Adrenal gland (tissue), 12 donors: ENCODE results near the gene LZTS2. TPM values are rescaled to one million over a fixed set of nuclear protein-coding genes. Genes with fewer than 3 reads are reported as not detected.

Experiments
- DNase-seq, 7 donors: peaks; one replicate each; pipeline ENCODE4 v3.0.0-alpha.2; 2019 to 2020
- H3K27ac ChIP-seq, 5 donors: fragments of 200-600 bp; sonication (generic) in 4 of 5; 1 replicate in 3 of 5; 2 replicates in 2 of 5; pipeline versions ENCODE4 v1.5.1 to v1.8.0; 2016 to 2020; ENCODE audit warnings: mild to moderate bottlenecking in 1 of 5
- H3K27me3 ChIP-seq: fragments of 200-600 bp; 2 replicates; pipeline ENCODE4 v1.8.0; 2021
- H3K36me3 ChIP-seq, 2 donors: fragments of 200-600 bp; replicated peaks in 1 of 2; 1 replicate in 1 of 2; 2 replicates in 1 of 2; pipeline versions ENCODE4 v1.5.1 to v1.8.0; 2018 to 2022
- H3K4me1 ChIP-seq, 2 donors: fragments of 200-600 bp; replicated peaks in 1 of 2; 1 replicate in 1 of 2; 2 replicates in 1 of 2; pipeline versions ENCODE4 v1.5.1 to v1.8.0; 2018 to 2021
- H3K4me3 ChIP-seq, 4 donors: fragments of 200-600 bp; sonication (generic) in 3 of 4; one replicate each; pipeline ENCODE4 v1.5.1; 2016 to 2018
- H3K9me3 ChIP-seq, 3 donors: fragments of 200-600 bp; sonication (generic) in 1 of 3; replicated peaks in 1 of 3; 1 replicate in 2 of 3; 2 replicates in 1 of 3; pipeline versions ENCODE4 v1.5.1 to v1.8.0; 2016 to 2021
- CTCF ChIP-seq, 6 experiments: fragments of 450-650 bp in 4 of 6; fragments of 200-600 bp in 2 of 6; sonication (generic) in 1 of 6; IDR thresholded peaks; 1 replicate in 5 of 6; 2 replicates in 1 of 6; pipeline versions ENCODE4 v1.5.1 to v1.8.0; 2016 to 2021; ENCODE audit warnings: antibody characterized with exemption in 6 of 6, mild to moderate bottlenecking in 2 of 6, moderate library complexity in 1 of 6
- POLR2A ChIP-seq, 2 donors: fragments of 450-650 bp; IDR thresholded peaks; one replicate each; pipeline ENCODE4 v1.6.1; 2017; ENCODE audit warnings: antibody characterized with exemption in 2 of 2, mild to moderate bottlenecking in 2 of 2, moderate library complexity in 1 of 2
- WGBS, 4 donors: extraction: QIAGEN DNeasy Blood & Tissue Kit in 2 of 4; methylation state at CpG; one replicate each; pipeline versions ENCODE4 v1.1.5 to v1.1.7; 2013 to 2017; 5-methylcytosine and 5-hydroxymethylcytosine counted together
- intact Hi-C, 2 donors: fragments of 100-400 bp; cut with DNase I; formaldehyde crosslinking; loops; one replicate each; pipeline versions ENCODE4 v1.14.1 to v1.15.0; 2022 to 2023
- polyA plus RNA-seq, 3 donors: library from polyadenylated mRNA; stranded (reverse); fragments of 200-250 nt in 2 of 3; fragments of 350-450 nt in 1 of 3; fragmentation: Illumina TruSeq in 1 of 3; extraction: RNeasy Lipid Tissue Mini Kit (QIAGEN cat#74804) in 1 of 3; gene quantifications; one replicate each; pipeline ENCODE4 v1.2.3, GENCODE V29; 2013 to 2014
- total RNA-seq, 9 donors: library from RNA; depleted of rRNA in 4 of 9; stranded (reverse); fragments of >200 nt in 4 of 9; fragments of 120-200 nt in 1 of 9; fragmentation: NEBNext Ultra II Directional in 1 of 9; extraction: Animal tissue kit (Norgen Biotek cat#: 25700) in 1 of 9; gene quantifications; one replicate each; pipeline versions ENCODE4 v1.1.0 to v1.2.4, GENCODE V29; 2013 to 2023
- donor health status: healthy with polysubstance abuse.
- donor health status: Bipolar disorder and iron deficiency.
- donor health status: DM: yes; HTN: yes; CAD: no.
- donor health status: DM: no; HTN: no; CAD: no.
- donor health status: DM: no; HTN: no; CAD: no.
- donor health status: DM: yes; HTN: yes; CAD: no.

LZTS2 gene
- total and polyA plus RNA-seq, 12 donors = 12.2 to 232 (median 101) TPM

- Histone ChIP-seq H3K4me1 (no peaks in the 10 kb centered on the region), H3K9me3 (no peaks in the 10 kb centered on the region), H3K36me3 (peaks cover 0 to 52% of the 10 kb centered on the region in 2 donors), H3K27ac (no peak overlapping the region), H3K4me3 (no peak overlapping the region), H3K27me3 (no peaks in the 10 kb centered on the region)
- DNase-seq = peak in 3 of 7 donors; percentile 7 to 41 (median 11)
- 93 to 100% (median 93%) methylated on average over 5 to 7 of the region's 7 CpGs; no CpG with 5 or more reads in 1 of the 4 donors for WGBS, 4 donors
- TF ChIP-seq POLR2A (IDR thresholded peaks at IDR 0.05) = no peak
- TF ChIP-seq CTCF (IDR thresholded peaks at IDR 0.05) = no peak
- intact Hi-C loops = no loop called here
Measured at GRCh38 chr10:100980711-100981110, 18.9 kb upstream of the LZTS2 start.

GRCh38 chr10:100981178-100981772 lies 18.3 kb upstream of the LZTS2 start:
- peaks cover 1 to 5% of the 10 kb centered on the region in 2 donors for H3K4me1 ChIP-seq
- no peak for DNase-seq
- no peaks in the 10 kb centered on the region for H3K27me3 ChIP-seq
- peaks cover 0 to 52% of the 10 kb centered on the region in 2 donors for H3K36me3 ChIP-seq
- no peak overlapping the region for H3K4me3 ChIP-seq
- H3K9me3 ChIP-seq = no peaks in the 10 kb centered on the region
- TF ChIP-seq POLR2A (IDR thresholded peaks at IDR 0.05) = no peak
- no peak for TF ChIP-seq CTCF (IDR thresholded peaks at IDR 0.05)
- intact Hi-C loops = no loop called here
- H3K27ac ChIP-seq = no peak overlapping the region
- 78 to 87% (median 86%) methylated on average over 5 of the region's 5 CpGs for WGBS, 4 donors

- TF ChIP-seq CTCF (IDR thresholded peaks at IDR 0.05) (no peak), POLR2A (IDR thresholded peaks at IDR 0.05) (no peak)
- Histone ChIP-seq H3K4me3 (no peak overlapping the region), H3K9me3 (no peaks in the 10 kb centered on the region), H3K27me3 (no peaks in the 10 kb centered on the region), H3K36me3 (peaks cover 0 to 52% of the 10 kb centered on the region in 2 donors), H3K27ac (no peak overlapping the region), H3K4me1 (peaks cover 14 to 17% of the 10 kb centered on the region in 2 donors)
- 87 to 94% (median 93%) methylated on average over 10 to 24 of the region's 24 CpGs for WGBS, 4 donors
- peak in 4 of 7 donors; percentile 8 to 47 (median 12) for DNase-seq
- intact Hi-C loops = no loop called here
Measured at GRCh38 chr10:100982916-100983830, 16.4 kb upstream of the LZTS2 start.

GRCh38 chr10:100983868-100984671 lies 15.5 kb upstream of the LZTS2 start:
- peaks cover 16 to 26% of the 10 kb centered on the region in 2 donors for H3K4me1 ChIP-seq
- H3K9me3 ChIP-seq = no peaks in the 10 kb centered on the region
- H3K36me3 ChIP-seq = peaks cover 0 to 45% of the 10 kb centered on the region in 2 donors
- H3K27ac ChIP-seq = no peak overlapping the region
- no peak overlapping the region for H3K4me3 ChIP-seq
- H3K27me3 ChIP-seq = no peaks in the 10 kb centered on the region
- peak in 3 of 7 donors; percentile 11 to 43 (median 11) for DNase-seq
- 75 to 90% (median 88%) methylated on average over 9 to 13 of the region's 13 CpGs for WGBS, 4 donors
- TF ChIP-seq CTCF (IDR thresholded peaks at IDR 0.05) = no peak
- TF ChIP-seq POLR2A (IDR thresholded peaks at IDR 0.05) = no peak
- intact Hi-C loops = no loop called here
